NOMO-1 treated with dmso at 0.1 percent for 144 hours (cell line): ENCODE results near the gene COL11A2.

ENCODE experiments used
- DNase-seq: peaks from one replicate; lab custom pipeline; 2025; ENCODE audit not compliant: unreplicated experiment; lab: John Stamatoyannopoulos, UW

COL11A2 gene

GRCh38 chr6:33172688-33173534 is 19.4 kb downstream of the COL11A2 start:
- DNase-seq = no peak

- DNase-seq = no peak
Observed at GRCh38 chr6:33171880-33172687, 20.2 kb downstream of the COL11A2 start.

- no peak for DNase-seq
Observed at GRCh38 chr6:33171016-33171879, 21.0 kb downstream of the COL11A2 start.

GRCh38 chr6:33170176-33171015 is 21.9 kb downstream of the COL11A2 start:
- DNase-seq = no peak

- no peak for DNase-seq
Observed at GRCh38 chr6:33169291-33170175, 22.7 kb downstream of the COL11A2 start.

GRCh38 chr6:33168639-33169038 is 23.6 kb downstream of the COL11A2 start:
- no peak for DNase-seq

GRCh38 chr6:33168284-33168601 is 24.0 kb downstream of the COL11A2 start:
- DNase-seq = no peak

- DNase-seq = no peak
Observed at GRCh38 chr6:33167374-33168283, 24.6 kb downstream of the COL11A2 start.

GRCh38 chr6:33166811-33167210 is 25.5 kb downstream of the COL11A2 start:
- no peak for DNase-seq

GRCh38 chr6:33166363-33166762 is 25.9 kb downstream of the COL11A2 start:
- DNase-seq = no peak

GRCh38 chr6:33165581-33166258 is 26.5 kb downstream of the COL11A2 start:
- DNase-seq = no peak

GRCh38 chr6:33164665-33165373 is 27.4 kb downstream of the COL11A2 start:
- DNase-seq = no peak

- DNase-seq = no peak
Observed at GRCh38 chr6:33164176-33164575, 28.1 kb downstream of the COL11A2 start.

- no peak for DNase-seq
Observed at GRCh38 chr6:33163540-33163939, 28.7 kb downstream of the COL11A2 start.

- peak; percentile 59 for DNase-seq
Observed at GRCh38 chr6:33161354-33162331, 30.6 kb downstream of the COL11A2 start.

GRCh38 chr6:33160728-33161344 is 31.4 kb downstream of the COL11A2 start:
- peak; percentile 60 for DNase-seq
